Stimulated activated CD8-positive, alpha-beta memory T cell treated with anti-CD3 and anti-CD28 coated beads, Interleukin-7, amount 100 ng/mL, for 1 hour (primary cell): ENCODE data around the gene DDT.
"Not testable (repeated sequence)": the region's sequence is repeated elsewhere in the genome, so short reads cannot be mapped to it uniquely, and the experiment has no call there.

Experiments used
- DNase-seq, 2 donors: peaks; one replicate each; pipeline ENCODE4 v3.0.0-alpha.2; 2020; ENCODE audit warnings: low read depth in 2 of 2

Gene DDT

GRCh38 chr22:23989583-23990244 is 15.5 kb upstream of the DDT start:
- not testable (repeated sequence) for DNase-seq

- not testable (repeated sequence) for DNase-seq
Measured at GRCh38 chr22:23986538-23987178, 12.4 kb upstream of the DDT start.

- not testable (repeated sequence) for DNase-seq
Measured at GRCh38 chr22:23986089-23986488, 11.8 kb upstream of the DDT start.

GRCh38 chr22:23984430-23984829 is 10.2 kb upstream of the DDT start:
- no peak for DNase-seq

- DNase-seq = not testable (repeated sequence)
Measured at GRCh38 chr22:23980567-23980966, 6.3 kb upstream of the DDT start.

- not testable (repeated sequence) for DNase-seq
Measured at GRCh38 chr22:23979557-23980240, 5.5 kb upstream of the DDT start, which contains the start of gene GSTT2. TSS of gene GSTT2 (plus strand) at chr22:23980134.

GRCh38 chr22:23977304-23977703 is 3.1 kb upstream of the DDT start:
- DNase-seq = not testable (repeated sequence)

GRCh38 chr22:23974836-23975352 is 653 bp upstream of the DDT start:
- not testable (repeated sequence) for DNase-seq

GRCh38 chr22:23971927-23972326 is 2.3 kb downstream of the DDT start:
- DNase-seq = not testable (repeated sequence)

- DNase-seq = no peak
Measured at GRCh38 chr22:23970816-23971486, 3.3 kb downstream of the DDT start.

- no peak for DNase-seq
Measured at GRCh38 chr22:23970201-23970641, 4.0 kb downstream of the DDT start.

GRCh38 chr22:23969071-23969470 is 5.2 kb downstream of the DDT start:
- no peak for DNase-seq

- DNase-seq = not testable (repeated sequence)
Measured at GRCh38 chr22:23966568-23966967, 7.7 kb downstream of the DDT start, which contains the start of gene DDTL. TSS of gene DDTL (plus strand) at chr22:23966888. CDS start at chr22:23966915, 27 bp downstream.

- DNase-seq = not testable (repeated sequence)
Measured at GRCh38 chr22:23966094-23966493, 8.1 kb downstream of the DDT start.

- DNase-seq = not testable (repeated sequence)
Measured at GRCh38 chr22:23961084-23961771, 13.0 kb downstream of the DDT start, which contains the start of gene GSTT2B. TSS of gene GSTT2B (minus strand) at chr22:23961195. CDS start at chr22:23961131, 64 bp downstream.

- peak; percentile 53 to 74 for DNase-seq
Measured at GRCh38 chr22:23956301-23956900, 17.8 kb downstream of the DDT start.

GRCh38 chr22:23955886-23956285 is 18.4 kb downstream of the DDT start:
- DNase-seq = not testable (repeated sequence)

GRCh38 chr22:23954991-23955305 is 19.3 kb downstream of the DDT start:
- not testable (repeated sequence) for DNase-seq

GRCh38 chr22:23954193-23954990 is 19.8 kb downstream of the DDT start:
- DNase-seq = not testable (repeated sequence)

GRCh38 chr22:23953485-23953884 is 20.8 kb downstream of the DDT start:
- not testable (repeated sequence) for DNase-seq
